ENCODE results near the gene RFNG.

RFNG gene

DNA sequence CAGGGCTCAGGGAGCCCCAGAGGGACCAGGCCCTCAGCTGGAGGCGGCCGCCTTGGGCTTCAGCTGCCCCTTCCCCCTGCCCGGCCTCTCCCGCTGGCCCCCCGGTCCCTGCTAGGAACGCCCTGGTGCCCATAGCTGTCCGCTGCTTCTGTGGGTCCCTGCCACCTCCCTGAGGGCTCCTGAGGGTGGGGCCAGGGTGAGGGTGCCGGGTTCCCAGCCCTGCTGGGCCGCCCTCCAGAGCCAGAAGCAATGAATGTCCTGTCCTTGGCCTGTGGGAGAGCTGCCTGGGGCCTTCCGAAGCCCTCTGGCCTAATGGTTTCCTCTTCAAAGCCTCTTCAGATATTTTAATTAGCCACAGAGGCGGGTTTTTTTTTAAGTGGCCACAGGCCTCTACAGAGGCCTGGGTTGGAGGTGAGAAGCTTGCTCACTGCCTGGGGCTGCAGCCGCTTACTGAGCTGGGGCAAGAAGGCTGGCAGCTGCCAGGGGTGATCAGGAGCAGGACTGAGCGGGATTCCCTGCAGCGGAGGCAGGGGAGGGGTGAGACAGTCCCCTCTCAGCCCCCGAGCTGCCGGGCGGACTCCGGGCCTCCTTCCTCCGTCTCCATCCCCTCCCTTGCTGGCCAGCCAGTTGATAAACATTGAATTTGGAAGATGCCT, 38.8 kb downstream of the RFNG start:
- DNase-seq = no peak

DNA sequence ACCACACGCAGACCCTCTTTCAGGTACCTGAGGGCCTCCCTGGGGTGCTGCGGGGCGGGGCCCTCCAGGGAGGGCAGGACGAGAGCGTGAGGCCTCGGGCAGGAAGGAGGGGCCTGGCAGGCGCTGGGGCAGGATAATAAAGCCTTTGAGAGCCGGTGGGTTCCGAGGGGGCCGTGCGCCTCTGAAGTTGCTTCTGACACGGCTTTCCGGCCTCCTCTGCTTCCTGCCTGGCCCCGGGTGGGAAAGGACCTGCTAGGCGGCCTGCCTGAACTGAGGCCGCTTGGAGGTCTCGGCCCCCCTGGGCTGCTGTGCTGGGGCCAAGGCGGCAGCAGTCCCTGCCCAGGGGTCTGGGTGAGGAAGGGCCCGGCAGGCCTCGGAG, 39.4 kb downstream of the RFNG start:
- DNase-seq = no peak

- DNase-seq = no peak
Measured at GRCh38 chr17:82011617-82012187, 39.9 kb downstream of the RFNG start.

DNA sequence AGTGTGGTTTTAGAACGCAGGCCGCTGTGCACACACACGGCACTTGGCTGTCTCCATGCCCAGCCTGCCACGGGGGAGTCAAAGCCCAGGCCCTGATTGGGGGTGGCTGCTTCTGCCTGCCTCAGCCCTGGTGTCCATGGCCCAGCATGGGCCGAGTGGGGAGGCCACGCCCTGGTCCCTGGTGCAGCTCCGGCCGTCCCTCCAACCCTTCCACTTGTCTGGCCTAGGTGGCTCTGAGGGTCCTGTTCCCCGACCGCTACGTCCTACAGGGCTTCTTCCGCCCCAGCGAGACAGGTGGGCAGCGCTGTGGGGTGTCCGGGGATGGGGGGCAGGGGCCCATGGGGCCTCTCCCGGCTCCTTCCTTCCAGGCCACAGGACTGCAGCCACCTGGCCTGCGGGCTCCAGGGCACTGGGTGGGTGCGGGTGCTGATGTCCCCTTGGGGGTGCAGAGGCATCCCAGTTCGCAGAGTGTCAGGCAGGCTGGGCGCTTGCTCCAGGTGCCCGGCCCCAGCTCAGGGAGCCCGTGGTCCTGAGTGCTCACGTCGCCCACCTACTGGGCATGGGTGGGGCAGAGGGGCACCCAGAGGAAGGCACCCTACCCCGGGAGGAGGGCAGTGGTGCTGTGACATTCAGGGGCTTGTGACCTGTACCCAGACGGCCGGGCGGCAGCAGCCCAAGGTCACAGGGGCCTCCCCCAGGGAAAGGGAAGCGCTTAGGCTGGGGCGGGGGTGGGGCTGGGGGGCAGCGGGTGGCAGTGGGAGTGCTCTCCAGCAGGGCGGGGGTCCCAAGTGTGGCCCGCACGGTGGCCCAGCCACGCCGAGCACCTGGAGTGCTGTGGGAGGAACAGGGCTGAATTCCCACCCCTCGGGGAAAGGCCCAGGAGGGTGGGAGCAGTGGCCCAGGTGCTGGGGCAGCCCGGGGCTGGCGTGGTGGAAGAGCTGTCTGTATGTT, 40.8 kb downstream of the RFNG start:
- DNase-seq = no peak

GRCh38 chr17:82009413-82009812, 42.2 kb downstream of the RFNG start:
- DNase-seq = no peak

GRCh38 chr17:82008941-82009405, 42.6 kb downstream of the RFNG start:
- DNase-seq = no peak

DNA sequence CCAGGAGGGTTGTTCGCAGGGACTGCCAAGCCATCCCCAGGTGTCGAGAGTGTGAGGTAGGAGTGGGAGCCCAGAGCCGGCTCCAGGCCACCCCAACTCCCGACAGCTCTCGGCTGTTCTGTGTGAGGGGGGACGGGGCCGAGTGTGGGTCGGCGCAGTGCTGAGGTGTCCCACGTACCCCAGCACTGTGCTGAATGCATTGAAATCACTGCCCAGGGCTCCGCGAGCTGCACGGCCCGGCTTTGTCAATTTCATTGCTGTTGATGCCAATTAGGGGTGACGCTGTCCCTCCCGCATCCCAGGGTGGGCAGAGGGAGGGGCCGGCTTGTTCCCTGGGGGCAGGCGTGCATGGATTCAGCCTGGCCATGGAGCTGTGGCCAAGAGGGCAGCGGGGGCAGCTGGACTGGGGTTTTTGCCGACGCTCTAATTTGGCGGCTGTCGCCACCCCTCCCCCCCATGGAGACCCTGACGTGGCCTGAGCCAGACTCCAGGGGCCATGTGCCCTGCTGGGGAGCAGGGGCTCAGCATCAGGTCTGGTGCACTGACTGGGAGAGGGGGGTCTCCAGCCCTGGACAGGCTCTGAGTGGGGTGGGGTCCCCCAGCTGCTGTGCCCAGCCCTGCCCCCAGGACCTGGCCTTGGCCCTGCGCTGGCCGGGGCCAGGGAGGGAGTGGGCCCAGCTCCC, 43.2 kb downstream of the RFNG start:
- no peak for DNase-seq

- no peak for DNase-seq
Measured at GRCh38 chr17:82007495-82008257, 43.9 kb downstream of the RFNG start.

DNA sequence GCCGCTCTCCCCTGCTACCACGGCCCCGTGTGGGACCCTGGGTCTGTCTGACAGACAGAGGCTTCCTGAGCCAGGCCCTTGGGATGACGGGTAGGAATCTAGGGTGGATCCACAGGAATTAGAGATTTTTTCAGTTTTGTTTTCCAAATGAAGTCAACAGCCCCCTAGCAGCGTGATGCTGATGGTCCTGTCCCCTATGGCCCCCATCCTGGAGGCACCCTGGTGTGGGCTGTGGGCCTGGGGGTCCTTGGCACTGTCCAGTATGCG, 44.5 kb downstream of the RFNG start:
- no peak for DNase-seq

- no peak for DNase-seq
Measured at GRCh38 chr17:82006468-82007227, 45.0 kb downstream of the RFNG start.

- DNase-seq = no peak
Measured at GRCh38 chr17:82005701-82006348, 45.8 kb downstream of the RFNG start.

- no peak for DNase-seq
Measured at GRCh38 chr17:82004517-82005455, 46.8 kb downstream of the RFNG start.

GRCh38 chr17:82003411-82004381, 47.9 kb downstream of the RFNG start:
- DNase-seq = no peak

DNA sequence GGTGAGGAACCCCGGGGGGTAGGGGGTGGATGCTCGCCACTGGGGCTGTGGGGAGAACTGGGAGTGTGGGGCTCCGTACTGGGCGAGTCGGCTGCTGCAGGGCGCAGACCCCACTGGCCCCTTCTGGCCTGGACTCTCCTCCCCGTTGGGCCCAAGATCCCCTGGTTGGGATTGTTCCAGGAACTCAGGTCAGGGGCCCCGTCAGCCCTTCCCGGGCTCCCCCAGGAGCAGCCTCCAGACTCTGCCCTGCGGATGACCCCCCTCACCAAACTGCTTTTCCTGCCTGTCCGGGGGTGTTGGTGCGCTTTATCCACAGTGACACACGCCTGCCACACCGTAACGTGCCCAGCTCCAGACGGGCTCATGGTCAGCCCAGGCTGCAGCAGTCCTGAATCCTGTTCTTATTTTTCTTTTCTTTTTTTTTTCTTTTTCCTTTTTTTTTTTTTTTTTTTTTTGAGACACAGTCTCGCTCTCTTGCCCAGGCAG, 50.0 kb downstream of the RFNG start:
- no peak for DNase-seq

GRCh38 chr17:82000803-82001570, 50.6 kb downstream of the RFNG start:
- DNase-seq = no peak

DNA sequence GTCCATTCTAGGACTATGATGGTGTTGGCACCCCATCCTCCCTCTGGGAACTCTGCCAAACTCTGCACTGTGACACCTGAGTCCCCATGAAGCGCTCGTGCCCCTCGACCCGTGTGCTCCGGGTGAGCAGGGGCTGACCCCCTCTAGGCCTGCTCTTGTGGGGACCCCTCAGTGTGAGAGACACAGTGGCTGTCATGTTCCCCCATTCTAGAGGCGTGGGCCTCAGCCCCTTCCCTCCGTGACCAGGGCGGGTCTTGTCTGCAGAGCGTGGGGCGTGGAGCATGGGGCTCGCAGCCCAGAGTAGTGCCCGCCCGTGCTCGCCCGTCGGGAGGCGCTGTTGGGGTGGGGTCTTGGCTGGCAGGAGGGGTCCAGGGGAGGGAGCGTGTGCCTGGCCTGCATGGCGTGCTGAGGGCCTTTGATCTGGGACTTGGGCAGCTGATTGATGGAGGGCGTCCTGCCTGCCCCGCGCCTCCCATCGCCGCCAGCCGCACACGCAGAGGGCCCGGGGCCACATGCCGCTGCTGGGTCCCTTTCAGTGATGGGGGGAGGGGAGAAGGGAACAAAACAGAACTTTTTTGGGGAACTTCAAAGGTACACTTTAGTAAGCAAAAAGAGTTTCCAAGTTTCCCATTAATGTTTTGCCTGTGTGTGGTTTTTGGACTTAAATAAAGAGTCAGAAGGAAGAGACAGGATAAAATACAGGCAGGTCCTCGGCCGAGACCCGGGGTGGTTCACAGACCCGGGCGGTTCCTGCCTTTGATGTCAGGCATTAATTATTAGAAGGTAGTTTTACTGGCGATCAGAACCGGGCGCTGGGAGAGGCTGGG, 51.4 kb downstream of the RFNG start:
- DNase-seq = no peak

GRCh38 chr17:81999587-81999975, 52.0 kb downstream of the RFNG start:
- DNase-seq = no peak

Measured in Kasumi-1 (cell line).